SK-N-MC (cell line): ENCODE measurements around the gene CEND1.

Experiments
- EZH2 ChIP-seq: fragments of 200-600 bp; sonication (generic); IDR thresholded peaks from one replicate; pipeline ENCODE4 v1.6.1; 2017; ENCODE audit warnings: antibody characterized with exemption
- FOXP2 ChIP-seq: optimal IDR thresholded peaks from 2 replicates; pipeline ENCODE3; 2011; ENCODE audit warnings: mild to moderate bottlenecking, moderate library complexity; ENCODE audit not compliant: insufficient read depth; ENCODE audit errors: extremely low read length, control extremely low read depth
- POLR2AphosphoS5 ChIP-seq: IDR thresholded peaks from 2 replicates; pipeline ENCODE4 v1.6.1; 2012; ENCODE audit warnings: mild to moderate bottlenecking, low read depth, low read length, borderline replicate concordance

- TF ChIP-seq EZH2 (no peak), POLR2AphosphoS5 (no peak), FOXP2 (no peak)
Observed at GRCh38 chr11:771617-772204, 18.2 kb downstream of the CEND1 start.
